ENCODE data around the gene NKX2-4.
"Not testable (repeated sequence)": the region's sequence is repeated elsewhere in the genome, so short reads cannot be mapped to it uniquely, and the experiment has no call there.

The NKX2-4 gene

DNA sequence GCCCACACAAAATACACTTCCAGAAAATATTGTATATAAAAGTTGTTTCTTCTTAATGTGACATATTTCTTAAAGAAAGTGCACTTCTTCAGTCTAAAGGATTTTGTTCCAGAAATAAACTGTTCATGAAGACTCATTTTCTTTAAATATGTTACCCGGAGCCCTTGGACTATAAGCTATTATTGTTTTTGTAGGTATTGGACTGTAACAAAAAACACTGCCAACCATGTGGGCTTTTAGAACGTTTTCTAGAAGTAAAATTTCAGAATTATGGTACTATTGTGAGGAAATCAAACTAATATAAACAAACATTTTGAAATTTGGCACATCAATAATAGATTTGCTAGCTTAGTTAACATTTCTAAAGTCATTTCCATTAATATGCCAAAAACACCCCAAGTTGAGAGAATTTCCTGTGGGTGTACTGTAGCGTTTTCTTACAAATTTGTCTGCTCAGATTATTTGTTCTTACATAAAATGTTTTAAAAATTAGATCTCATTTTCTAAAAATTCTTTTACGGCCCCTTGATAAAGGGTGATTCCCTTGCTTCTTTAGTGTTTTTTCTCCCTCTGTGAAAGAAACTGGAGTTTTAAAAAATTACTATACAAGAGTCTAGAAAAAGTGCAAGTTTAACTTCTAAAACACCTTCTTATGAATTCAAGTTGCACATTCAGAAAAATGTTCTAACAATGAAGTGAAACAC, 3.4 kb downstream of the NKX2-4 start:
- DNase-seq, result no peak

GRCh38 chr20:21393166-21393565, 4.2 kb downstream of the NKX2-4 start:
- no peak for DNase-seq

DNA sequence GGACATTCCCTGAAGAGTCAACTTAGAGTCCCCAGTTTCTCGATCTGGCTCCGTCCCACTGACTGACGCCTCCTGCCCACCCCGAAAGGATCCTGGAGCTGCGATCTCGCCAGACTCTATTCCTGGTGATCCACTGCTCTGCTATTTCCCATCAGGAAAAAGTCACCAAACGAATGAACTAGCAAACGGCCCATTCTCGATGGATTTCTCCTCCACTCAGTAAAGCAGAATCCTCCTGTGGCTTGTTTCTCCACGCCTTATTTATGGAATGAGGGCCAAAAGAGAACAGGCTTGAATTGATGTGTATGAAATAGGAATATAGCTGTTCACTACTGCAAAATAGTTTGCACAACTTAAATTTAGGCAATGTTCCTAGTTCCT, 5.4 kb downstream of the NKX2-4 start:
- no peak for DNase-seq

GRCh38 chr20:21391185-21391971, 5.9 kb downstream of the NKX2-4 start:
- peak in 1 of 2 experiments; percentile 12 for DNase-seq

GRCh38 chr20:21390768-21391167, 6.6 kb downstream of the NKX2-4 start:
- DNase-seq, result no peak

DNA sequence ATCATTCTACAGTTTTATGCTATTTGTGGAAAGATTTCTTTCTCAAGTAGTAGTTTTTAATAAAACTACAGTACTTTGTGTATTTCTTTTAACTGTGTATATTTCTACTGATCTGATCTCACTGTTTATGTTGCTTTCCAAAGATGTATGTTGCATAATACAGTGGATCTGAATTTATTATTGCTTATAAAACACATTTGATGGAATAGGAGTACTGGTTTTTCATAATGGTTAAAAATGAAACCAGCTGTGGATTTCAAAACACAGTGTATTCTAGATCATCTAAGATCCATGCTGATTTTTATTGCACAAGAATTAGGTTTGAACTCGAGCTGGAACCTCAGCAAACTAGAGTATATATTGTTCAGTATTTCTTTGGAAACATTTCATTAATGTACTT, 8.0 kb downstream of the NKX2-4 start:
- no peak for DNase-seq

DNA sequence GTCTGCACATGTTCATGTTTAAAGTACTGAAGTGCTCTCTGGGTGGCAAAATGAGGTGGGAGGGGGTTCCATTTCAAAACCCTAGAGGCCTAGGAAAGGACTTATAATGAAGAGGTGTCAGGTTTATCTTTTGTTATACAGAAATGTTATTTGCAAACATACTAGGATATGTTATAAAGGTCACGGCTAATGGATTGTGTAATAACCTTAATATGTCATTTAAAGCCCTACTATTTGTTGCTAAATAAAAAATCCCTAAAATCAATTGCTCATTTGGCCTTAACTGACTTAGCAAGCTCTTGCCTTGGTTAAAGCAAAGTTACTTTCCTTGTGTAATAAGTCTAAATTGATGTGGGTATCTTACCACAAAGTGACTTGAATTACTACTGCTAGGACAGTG, 8.8 kb downstream of the NKX2-4 start:
- DNase-seq, result no peak

- DNase-seq, result no peak
These were observed 9.8 kb downstream of the NKX2-4 start for GRCh38 chr20:21387528-21387927.

DNA sequence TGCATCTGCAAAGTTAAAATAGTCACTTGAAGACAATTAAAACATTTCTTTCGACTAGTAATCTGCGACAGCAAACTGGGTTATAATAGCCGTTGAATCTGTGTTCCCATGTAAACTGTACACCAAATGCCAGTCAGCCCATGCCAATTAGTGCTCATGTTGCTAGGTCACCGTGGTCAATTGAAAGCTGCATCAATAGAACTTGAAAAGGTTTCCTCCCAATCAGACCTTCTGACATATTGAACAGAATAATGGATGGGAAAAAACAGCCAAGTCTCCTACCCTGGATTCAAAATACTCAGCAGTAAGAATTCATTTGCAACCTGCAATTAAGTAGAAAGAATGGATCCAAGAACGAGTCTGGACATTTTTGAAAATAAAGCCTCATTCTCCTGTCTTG, 11.2 kb downstream of the NKX2-4 start:
- no peak for DNase-seq

GRCh38 chr20:21384308-21384892, 12.9 kb downstream of the NKX2-4 start:
- DNase-seq, result no peak

GRCh38 chr20:21381619-21382018, 15.7 kb downstream of the NKX2-4 start:
- no peak for DNase-seq

GRCh38 chr20:21380711-21381110, 16.6 kb downstream of the NKX2-4 start:
- DNase-seq, result no peak

- no peak for DNase-seq
These were observed 19.1 kb downstream of the NKX2-4 start for GRCh38 chr20:21378259-21378658.

DNA sequence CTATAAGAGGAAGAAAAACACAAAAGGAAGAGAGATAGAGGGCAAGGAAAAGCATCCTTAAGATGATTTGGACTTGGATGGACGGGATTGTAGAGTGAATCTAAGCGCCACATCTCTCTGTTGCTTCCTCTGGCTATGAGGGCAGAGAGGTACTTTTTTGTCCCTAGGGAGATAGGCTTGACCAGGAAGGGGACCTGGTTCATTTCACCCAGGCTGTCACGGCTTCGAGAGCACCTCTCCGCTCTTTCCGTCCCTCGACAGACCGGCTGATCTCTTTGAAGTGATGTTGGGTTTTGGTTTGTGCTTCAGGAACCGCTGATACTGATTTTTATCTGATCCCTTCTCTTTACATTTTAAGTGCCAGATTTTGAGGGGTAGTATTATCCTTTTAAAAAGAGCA, 19.6 kb downstream of the NKX2-4 start:
- DNase-seq, result no peak

DNA sequence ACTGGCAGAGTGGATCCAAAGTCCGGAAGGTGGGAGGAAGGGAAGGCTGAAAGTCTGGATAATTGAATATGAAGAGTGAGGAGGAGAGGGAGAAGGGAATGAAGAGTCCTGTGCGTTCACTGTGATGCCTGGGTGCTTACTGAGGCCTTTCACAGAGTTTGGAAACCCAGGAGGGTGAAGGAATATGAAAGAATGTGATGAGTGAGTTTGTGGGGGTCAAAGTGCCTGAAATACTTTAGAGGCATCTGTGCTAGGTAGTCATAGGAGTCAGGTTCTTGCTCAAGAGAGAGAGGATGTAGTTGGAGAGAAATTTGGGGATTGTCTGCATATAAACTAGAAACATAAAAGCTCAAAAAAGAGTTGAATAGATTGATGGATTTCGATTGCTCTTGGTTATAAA, 20.7 kb downstream of the NKX2-4 start:
- DNase-seq, result no peak

GRCh38 chr20:21373436-21373835, 23.9 kb downstream of the NKX2-4 start:
- DNase-seq, result no peak

- DNase-seq, result no peak
These were observed 25.3 kb downstream of the NKX2-4 start for GRCh38 chr20:21372016-21372415.

DNA sequence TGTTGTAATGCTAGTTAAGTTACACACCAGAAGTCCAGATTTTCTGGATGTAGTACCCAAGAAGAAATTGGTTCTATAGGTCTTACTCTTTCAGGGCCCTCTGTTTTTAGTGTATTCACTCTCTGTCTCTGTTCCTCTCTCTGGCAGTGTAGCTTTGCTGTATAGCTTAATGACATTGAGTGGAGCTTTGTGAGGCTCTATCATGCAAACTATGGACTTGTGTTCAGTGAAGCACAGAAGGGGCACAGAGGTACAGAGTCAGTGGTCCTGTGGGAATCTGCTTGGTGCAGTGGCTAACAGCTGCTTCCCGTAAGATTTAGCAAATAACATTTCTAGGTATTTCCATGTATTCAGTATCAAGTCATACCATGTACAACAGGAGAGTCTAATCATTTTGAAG, 26.1 kb downstream of the NKX2-4 start:
- DNase-seq, result no peak

GRCh38 chr20:21368791-21369190, 28.5 kb downstream of the NKX2-4 start:
- no peak for DNase-seq

DNA sequence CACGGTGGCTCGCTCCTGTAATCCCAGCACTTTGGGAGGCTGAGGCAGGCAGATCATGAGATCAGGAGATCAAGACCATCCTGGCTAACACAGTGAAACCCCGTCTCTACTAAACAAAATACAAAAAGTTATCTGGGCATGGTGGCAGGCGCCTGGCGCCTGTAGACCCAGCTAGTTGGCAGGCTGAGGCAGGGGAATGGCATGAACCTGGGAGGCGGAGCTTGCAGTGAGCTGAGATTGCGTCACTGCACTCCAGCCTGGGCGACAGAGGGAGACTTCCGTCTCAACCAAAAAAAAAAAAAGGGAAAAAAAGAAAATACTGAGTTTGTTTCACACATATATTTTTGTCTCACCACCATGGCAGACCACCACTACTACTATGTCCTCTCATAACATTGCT, 31.1 kb downstream of the NKX2-4 start:
- DNase-seq, result not testable (repeated sequence)

- no peak for DNase-seq
These were observed 31.6 kb downstream of the NKX2-4 start for GRCh38 chr20:21365771-21366170.

- no peak for DNase-seq
These were observed 32.9 kb downstream of the NKX2-4 start for GRCh38 chr20:21364413-21364812.

GRCh38 chr20:21361266-21361665, 36.1 kb downstream of the NKX2-4 start:
- DNase-seq, result no peak

DNA sequence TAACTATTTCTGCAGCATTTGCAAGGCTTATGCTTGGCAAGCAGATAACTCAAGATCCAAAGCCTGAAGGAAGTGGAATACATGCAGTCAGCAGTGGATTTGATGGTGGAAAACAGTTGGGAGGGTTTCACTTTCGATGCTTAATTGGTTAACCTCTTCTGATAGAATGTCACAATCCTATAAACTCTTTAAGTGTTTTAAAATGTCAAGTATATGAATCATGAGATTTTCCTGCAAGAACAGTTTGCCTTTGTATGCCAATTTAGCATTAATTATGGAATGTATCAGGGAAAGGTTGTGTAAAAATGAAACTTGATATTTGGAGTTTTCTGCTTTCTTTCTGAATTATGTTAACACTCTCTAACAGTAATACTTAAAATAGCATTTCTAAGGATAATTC, 36.6 kb downstream of the NKX2-4 start:
- DNase-seq, result no peak
